NCI-H2196 (cell line): ENCODE data around the gene OS9.
"Not testable (repeated sequence)": the region's sequence is repeated elsewhere in the genome, so short reads cannot be mapped to it uniquely, and the experiment has no call there.

Experiments
- DNase-seq: peaks from one replicate; lab custom pipeline; 2025; ENCODE audit not compliant: unreplicated experiment; lab: John Stamatoyannopoulos, UW

The OS9 gene, protein sequence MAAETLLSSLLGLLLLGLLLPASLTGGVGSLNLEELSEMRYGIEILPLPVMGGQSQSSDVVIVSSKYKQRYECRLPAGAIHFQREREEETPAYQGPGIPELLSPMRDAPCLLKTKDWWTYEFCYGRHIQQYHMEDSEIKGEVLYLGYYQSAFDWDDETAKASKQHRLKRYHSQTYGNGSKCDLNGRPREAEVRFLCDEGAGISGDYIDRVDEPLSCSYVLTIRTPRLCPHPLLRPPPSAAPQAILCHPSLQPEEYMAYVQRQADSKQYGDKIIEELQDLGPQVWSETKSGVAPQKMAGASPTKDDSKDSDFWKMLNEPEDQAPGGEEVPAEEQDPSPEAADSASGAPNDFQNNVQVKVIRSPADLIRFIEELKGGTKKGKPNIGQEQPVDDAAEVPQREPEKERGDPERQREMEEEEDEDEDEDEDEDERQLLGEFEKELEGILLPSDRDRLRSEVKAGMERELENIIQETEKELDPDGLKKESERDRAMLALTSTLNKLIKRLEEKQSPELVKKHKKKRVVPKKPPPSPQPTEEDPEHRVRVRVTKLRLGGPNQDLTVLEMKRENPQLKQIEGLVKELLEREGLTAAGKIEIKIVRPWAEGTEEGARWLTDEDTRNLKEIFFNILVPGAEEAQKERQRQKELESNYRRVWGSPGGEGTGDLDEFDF

DNA sequence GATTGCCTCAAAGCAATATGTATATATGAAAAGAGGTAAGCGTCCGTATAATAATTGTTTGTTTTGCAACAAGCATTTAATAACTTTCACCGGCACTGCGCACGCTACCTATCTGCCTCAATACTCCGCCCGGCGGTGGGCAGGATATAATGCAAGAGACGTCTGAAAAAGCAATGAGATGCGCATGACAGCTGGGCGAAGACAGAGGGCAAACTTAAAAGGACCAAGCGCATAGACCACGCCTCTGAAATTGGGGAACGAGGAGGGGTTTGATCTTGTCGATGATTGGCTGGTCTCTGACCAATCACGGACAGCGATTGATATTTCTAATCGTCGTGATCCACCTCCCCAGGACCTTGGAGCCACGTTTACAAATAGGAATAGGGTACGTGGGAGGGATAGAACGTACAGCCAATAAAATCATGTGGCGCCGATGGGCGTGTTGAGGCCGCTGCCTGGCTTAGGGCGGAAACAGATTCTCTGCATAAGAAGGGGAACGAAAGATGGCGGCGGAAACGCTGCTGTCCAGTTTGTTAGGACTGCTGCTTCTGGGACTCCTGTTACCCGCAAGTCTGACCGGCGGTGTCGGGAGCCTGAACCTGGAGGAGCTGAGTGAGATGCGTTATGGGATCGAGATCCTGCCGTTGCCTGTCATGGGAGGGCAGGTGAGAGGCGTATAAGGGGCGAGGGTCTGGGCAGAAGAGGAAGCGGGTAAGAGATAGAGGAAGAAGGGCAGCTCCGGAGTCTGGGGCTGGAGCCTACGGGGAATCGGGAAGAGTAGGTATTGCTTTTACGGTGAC is at the start of gene OS9:
Gene OS9, plus strand, starts transcription at position 474 of the 800 bp plus-strand sequence. Its CDS starts 30 bp downstream, at position 504.
- peak; percentile 99 for DNase-seq

DNA sequence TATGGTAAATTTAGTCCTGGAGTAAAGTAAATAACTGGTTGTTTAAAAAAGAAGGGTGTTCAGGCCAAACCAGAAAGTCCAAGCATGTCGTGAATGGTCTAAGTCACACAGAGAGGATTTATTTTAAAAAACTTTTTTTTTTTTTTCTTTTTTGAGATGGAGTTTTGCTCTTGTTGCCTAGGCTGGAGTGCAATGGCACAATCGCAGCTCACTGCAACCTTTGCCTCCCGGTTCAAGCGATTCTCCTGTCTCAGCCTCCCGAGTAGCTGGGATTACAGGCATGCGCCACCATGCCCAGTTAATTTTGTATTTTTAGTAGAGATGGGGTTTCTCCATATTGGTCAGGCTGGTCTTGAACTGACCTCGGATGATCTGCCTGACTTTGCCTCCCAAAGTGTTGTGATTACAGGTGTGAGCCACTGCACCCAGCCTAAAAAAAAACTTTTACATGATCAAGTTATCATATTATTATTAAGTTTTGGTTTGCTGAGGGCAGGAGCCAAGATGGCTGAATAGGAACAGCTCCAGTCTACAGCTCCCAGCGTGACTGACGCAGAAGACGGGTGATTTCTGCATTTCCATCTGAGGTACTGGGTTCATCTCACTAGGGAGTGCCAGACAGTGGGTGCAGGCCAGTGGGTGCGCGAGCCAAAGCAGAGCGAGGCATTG is 47.8 kb upstream of the OS9 start:
- DNase-seq: not testable (repeated sequence)

DNA sequence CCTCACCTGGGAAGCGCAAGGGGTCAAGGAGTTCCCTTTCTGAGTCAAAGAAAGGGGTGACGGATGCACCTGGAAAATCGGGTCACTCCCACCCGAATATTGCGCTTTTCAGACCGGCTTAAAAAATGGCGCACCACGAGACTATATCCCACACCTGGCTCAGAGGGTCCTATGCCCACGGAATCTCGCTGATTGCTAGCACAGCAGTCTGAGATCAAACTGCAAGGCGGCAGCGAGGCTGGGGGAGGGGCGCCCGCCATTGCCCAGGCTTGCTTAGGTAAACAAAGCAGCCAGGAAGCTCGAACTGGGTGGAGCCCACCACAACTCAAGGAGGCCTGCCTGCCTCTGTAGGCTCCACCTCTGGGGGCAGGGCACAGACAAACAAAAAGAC is 47.3 kb upstream of the OS9 start:
- not testable (repeated sequence) for DNase-seq

DNA sequence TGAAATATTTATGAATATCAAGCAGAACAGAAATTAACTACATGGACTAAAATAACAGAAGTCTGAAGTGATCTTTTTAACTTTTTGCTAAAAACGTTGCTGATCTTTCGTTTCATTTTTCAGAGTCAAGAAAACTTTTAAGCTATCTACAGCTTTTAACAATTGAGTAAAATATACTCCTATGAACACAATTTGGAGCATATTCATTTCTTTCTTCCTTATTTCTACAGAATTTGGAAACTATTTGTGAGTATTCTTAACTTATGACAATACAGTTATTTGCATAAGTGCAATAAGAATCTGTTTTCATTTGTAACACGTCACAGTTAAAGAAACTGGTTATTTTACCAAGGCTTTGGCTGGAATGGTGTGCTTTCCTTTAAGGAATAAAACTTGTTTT is 39.9 kb upstream of the OS9 start:
- no peak for DNase-seq

DNA sequence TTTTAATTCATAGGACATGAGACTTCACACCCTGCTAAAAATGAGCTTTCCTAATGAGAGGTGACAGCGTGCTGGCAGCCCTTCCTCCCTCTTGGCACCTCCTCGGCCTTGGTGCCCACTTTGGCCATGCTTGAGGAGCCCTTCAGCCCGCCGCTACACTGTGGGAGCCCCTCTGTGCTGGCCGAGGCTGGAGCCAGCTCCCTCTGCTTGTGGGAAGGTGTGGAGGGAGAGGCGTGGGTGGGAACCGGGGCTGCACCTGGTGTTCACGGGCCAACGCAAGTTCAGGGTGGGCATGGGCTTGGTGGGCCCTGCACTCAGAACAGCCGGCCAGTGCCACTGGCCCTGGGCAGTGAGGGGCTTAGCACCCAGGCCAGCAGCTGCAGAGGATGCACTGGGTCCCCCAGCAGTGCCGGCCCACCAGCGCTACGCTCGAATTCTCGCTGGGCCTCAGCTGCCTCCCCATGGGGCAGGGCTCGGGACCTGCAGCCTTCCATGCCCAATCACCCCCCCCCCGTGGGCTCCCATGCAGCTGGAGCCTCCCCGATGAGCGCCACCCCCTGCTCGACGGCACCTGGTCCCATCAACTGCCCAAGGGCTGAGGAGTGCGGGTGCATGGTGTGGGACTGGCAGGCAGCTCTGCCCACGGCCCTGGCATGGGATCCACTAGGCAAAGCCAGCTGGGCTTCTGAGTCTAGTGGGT is 38.2 kb upstream of the OS9 start:
- no peak for DNase-seq

DNA sequence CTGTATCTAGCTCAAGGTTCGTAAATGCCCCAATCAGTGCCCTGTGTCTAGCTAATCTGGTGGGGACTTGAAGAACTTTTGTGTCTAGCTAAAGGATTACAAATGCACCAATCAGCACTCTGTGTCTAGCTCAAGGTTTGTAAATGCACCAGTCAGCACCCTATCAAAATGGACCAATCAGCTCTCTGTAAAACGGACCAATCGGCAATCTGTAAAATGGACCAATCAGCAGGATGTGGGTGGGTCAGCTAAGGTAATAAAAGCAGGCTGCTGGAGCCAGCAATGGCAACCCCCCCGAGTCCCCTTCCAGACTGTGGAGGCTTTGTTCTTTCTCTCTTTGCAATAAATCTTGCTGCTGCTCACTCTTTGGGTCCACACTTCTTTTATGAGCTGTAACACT is 37.5 kb upstream of the OS9 start:
- not testable (repeated sequence) for DNase-seq

DNA sequence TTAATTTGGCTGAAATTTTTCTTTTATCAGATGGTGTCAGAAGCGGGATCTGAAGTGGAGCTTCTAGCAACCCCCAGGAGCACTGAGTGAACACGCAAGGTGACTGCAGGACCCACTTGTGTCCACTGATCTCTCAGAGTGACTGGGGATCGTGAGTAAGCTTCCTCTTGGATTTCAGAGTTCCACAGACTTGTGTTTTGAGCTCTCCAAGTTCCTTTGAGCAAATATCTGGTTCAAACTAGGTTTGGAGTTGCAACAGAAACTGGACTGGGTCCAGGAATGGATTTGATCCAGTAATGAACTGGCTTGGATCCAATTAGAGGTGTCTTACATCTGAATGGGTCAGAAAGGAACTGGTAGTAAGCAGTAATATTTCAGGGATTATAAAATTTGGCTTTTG is 36.2 kb upstream of the OS9 start:
- DNase-seq: peak; percentile 35

DNA sequence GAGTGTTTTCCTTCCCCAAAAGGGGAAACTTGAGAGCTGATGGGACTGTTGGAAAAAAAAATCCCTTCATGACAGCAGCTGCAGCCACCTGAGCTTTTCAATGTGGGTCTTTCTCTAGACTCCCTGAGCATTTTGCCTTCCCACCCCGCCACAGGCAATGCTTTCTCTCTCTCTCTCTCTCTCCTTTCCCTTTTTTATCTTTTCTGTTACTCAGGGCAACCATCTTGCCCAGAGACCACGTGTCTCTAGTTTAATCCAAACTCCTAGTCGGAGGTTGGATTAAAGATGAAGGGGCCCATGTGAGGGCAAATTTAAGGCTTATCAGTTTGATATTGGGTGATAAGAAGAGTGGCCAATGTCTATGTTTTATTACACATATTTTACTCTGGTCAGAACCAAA is 35.0 kb upstream of the OS9 start:
- DNase-seq: no peak

DNA sequence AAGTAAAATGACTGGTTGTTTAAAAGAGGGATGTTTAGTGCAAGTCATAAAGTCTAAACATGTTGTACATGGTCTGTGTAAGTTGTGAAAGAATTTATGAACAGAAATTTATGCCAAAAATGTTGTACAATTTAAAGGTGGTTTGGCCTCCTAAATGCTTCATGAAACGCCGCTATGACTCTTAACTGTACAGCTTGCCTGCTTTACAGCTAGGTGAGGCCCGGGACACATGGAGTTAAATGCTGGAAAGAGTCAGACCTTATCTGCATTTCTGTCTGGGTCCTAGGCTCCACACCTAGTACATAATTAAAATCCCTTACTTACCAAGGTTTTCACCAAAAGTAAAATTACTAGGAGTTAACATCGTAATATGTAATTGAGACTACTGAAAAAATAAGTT is 32.6 kb upstream of the OS9 start:
- no peak for DNase-seq

DNA sequence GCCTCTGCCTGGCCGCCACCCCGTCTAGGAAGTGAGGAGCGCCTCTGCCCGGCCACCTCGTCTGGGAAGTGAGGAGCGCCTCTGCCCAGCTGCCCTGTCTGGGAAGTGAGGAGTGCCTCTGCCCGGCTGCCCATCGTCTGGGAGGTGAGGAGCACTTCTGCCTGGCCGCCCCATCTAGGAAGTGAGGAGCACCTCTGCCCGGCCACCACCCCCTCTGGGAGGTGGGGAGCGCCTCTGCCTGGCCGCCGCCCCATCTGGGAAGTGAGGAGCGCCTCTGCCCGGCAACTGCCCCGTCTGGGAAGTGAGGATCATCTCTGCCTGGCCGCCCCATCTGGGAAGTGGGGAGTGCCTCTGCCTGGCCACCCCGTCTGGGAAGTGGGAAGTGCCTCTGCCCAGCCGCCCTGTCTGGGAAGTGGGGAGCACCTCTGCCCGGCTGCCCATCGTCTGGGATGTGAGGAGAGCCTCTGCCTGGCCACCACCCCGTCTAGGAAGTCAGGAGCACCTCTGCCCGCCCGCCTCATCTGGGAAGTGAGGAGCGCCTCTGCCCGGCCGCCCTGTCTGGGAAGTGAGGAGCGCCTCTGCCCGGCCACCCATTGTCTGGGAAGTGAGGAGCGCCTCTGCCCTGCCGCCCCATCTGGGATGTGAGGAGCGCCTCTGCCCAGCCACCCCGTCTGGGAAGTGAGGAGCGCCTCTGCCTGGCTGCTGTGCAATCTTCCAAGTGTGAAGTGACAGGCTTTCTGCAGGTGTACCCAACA is 28.7 kb upstream of the OS9 start:
- not testable (repeated sequence) for DNase-seq

DNA sequence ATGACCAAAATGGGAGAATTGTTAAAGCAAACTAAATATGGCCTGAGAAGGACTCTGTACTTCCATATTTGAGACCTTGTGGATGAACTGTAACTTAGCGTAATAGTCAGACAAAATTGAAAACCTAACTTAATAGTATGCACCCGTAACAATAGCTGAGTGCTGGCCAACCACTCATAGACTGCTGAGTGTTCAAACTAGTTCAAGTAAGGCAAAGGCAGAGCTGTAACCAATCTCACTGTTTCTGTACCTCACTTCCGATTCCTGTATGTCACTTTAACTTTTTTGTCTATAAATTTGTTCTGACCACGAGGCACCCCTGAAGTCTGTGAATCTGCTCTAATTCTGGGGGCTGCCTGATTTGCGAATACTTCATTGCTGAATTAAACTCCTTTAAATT is 27.0 kb upstream of the OS9 start:
- DNase-seq: no peak

DNA sequence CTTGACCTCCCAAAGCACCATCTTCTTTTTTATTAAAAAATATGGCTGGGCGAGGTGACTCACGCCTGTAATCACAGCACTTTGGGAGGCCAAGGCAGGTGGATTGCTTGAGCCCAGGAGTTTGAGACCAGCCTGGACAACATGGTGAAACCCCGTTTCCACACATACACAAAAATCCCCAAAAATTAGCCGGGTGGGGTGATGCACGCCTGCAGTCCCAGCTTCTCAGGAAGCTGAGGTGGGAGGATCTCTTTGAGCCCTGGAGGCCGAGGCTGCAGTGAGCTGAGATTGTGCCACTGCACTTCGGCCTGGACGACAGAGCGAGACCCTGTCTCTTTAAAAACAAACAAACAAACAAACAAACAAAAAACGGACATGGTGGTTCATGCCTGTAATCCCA is 24.2 kb upstream of the OS9 start:
- DNase-seq: not testable (repeated sequence)

DNA sequence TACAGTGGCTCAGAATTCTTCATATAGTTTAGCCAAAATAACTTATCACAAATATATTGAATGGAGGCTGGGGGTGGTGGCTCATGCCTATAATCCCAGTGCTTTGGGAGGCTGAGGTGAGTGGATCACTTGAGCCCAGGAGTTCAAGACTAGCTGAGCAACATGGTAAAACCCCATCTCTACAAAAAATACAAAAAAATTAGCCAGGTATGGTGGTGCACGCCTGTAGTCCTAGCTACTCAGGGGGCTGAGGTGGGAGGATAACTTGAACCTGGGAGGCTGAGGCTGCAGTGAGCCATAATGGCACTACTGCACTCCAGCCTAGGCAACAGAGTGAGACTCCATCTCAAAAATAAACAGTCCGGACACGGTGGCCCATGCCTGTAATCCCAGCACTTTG is 22.1 kb upstream of the OS9 start:
- DNase-seq: not testable (repeated sequence)

DNA sequence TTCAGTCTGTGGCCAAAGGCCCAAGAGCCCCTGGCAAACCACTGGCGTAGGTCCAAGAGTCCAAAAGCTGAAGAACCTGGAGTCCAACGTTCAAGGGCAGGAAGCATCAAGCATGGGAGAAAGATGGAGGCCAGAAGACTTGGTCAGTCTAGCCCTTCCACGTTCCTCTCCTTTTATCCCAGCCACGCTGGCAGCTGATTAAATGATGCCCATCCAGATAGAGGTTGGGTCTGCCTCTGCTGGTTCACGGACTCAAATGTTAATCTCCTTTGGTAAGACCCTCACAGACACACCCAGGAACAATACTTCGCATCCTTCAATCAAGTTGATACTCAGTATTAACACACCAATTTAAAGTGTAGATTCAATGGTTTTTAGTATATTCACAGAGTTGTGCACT is 21.1 kb upstream of the OS9 start:
- no peak for DNase-seq

DNA sequence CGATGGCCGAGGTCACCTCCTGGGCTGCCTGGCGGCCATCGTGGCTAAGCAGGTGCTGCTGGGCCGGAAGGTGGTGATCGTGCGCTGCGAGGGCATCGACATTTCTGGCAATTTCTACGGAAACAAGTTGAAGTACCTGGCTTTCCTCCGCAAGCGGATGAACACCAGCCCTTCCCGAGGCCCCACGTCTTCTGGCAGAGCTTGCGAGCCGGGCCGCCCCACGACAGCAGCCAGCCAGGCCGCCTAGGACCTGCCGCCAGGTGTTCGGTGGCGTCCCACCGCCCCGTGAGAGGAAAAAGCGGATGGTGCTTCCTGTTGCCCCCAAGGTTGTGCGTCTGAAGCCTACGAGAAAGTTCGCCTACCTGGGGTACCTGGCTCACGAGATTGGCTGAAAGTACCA is 19.2 kb upstream of the OS9 start:
- no peak for DNase-seq

DNA sequence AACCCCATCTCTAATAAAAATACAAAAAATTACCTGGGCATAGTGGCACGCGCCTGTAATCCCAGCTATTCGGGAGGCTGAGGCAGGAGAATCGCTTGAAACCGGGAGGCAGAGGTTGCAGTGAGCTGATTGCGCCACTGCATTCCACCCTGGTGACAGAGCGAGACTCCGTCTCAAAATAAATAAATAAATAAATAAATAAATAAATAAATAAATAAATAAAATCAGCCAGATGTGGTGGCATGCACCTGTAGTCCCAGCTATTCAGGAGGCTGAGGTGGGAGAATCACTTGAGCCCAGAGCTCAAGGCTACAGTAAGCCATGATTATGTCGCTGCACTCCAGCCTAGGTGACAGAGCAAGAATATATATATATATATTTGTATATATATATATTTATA is 16.0 kb upstream of the OS9 start:
- DNase-seq: not testable (repeated sequence)

DNA sequence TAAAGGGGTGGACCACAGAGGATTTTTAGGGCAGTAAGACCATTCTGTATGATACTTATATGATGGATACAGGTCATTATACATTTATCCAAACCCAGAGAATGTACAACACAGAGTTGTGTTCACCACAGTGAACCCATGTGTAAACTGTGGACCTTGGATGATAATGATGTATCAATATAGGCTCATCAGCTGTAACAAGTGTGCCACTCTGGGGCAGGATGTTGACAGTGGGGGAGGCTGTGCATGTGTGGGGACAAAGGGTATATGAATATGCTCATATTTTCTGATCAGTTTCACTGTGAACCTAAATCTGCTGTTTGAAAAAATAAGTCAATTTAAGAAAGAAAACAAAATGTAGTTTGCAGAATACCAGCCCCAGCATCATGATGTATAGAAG is 14.2 kb upstream of the OS9 start:
- no peak for DNase-seq

DNA sequence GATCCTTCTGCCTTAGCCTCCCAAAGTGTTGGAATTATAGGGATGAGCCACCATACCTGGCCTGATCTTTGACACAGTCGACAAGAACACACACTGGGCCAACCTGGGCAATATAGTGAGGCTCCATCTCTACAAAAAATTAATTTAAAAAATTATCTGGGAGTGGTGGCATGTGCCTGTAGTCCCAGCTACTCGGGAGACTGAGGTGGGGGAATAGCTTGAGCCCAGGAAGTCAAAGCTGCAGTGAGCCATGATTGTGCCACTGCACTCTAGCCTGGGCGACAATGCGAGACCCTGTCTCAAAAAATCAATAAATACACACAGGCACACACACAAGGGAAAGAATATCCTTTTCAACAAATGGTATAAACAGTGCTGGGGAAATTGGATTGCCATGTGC is 6.1 kb upstream of the OS9 start:
- DNase-seq: no peak

DNA sequence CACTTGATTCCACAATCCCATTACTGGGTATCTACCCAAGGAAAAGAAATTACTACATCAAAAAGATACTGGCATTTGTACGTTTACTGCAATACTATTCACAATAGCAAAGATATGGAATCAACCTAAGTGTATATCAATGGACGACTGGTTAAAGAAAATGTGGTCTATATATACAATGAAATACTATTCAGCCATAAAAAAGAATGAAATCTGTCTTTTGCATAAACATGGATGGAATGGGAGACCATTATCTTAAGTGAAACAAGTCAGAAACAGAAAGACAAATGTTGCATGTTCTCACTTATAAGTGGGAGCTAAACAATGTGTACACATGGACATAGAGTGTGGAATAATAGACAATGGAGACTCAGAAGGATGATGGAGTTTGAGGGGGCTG is 5.0 kb upstream of the OS9 start:
- no peak for DNase-seq

DNA sequence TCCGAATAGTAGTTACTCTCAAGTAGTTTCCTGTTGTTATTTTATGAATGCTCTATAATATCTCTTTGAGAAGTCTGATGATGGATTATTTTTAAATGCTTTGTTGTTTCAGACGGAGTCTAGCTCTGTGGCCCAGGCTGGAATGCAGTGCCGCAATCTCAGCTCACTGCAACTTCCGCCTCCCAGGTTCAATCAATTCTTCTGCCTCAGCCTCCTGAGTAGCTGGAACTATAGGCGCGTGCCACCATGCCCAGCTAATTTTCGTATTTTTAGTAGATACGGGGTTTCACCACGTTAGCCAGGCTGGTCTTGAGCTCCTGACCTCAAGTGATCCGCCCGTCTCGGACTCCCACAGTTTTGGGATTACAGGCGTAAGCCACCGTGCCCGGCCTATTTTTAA is 1.4 kb upstream of the OS9 start:
- DNase-seq: no peak
